ENCODE results near the gene SGK1.

- TF ChIP-seq, protein P1, sequence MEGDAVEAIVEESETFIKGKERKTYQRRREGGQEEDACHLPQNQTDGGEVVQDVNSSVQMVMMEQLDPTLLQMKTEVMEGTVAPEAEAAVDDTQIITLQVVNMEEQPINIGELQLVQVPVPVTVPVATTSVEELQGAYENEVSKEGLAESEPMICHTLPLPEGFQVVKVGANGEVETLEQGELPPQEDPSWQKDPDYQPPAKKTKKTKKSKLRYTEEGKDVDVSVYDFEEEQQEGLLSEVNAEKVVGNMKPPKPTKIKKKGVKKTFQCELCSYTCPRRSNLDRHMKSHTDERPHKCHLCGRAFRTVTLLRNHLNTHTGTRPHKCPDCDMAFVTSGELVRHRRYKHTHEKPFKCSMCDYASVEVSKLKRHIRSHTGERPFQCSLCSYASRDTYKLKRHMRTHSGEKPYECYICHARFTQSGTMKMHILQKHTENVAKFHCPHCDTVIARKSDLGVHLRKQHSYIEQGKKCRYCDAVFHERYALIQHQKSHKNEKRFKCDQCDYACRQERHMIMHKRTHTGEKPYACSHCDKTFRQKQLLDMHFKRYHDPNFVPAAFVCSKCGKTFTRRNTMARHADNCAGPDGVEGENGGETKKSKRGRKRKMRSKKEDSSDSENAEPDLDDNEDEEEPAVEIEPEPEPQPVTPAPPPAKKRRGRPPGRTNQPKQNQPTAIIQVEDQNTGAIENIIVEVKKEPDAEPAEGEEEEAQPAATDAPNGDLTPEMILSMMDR (IDR thresholded peaks at IDR 0.05): no peak
- TF ChIP-seq POLR2A (IDR thresholded peaks at IDR 0.05): no peak
Measured at GRCh38 chr6:134330555-134330954, 12.6 kb upstream of the SGK1 start.

Measured in suprapubic skin (tissue), 3 donors.